ENCODE data around the gene CBL.

DNA sequence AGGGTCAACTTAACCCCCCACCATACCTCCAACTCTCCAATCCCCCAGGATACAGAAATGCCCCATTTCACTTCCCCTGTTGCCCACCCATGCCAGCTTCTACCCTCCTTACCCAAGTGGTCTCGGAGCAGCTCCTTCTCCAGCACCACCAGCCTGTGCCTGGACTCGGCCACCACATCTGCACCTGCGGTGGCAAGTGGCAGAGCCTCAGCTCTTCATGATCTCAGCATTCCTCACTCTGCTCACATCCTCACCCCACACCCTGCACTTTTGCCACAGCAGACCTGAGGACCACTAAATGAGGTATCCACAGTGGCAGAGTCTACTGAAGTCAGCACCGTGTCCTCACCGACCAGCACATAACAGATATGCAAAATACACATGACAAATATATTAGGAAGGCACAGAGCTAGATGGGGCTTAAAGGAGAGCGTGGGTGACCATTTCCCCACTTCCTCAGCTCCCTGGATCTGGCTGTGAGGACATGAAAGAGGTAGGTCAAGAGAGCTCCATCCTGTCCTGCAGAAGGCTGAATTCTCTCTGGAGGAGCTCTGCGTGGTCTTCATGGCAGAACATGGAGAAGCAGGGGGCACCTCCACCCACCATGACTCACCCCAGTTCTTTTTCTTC lies 11.2 kb upstream of the CBL start:
- TF ChIP-seq, protein P1, sequence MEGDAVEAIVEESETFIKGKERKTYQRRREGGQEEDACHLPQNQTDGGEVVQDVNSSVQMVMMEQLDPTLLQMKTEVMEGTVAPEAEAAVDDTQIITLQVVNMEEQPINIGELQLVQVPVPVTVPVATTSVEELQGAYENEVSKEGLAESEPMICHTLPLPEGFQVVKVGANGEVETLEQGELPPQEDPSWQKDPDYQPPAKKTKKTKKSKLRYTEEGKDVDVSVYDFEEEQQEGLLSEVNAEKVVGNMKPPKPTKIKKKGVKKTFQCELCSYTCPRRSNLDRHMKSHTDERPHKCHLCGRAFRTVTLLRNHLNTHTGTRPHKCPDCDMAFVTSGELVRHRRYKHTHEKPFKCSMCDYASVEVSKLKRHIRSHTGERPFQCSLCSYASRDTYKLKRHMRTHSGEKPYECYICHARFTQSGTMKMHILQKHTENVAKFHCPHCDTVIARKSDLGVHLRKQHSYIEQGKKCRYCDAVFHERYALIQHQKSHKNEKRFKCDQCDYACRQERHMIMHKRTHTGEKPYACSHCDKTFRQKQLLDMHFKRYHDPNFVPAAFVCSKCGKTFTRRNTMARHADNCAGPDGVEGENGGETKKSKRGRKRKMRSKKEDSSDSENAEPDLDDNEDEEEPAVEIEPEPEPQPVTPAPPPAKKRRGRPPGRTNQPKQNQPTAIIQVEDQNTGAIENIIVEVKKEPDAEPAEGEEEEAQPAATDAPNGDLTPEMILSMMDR (conservative IDR thresholded peaks at IDR 0.05; ENCODE audit: low read depth in 2 of 2): no peak
- TF ChIP-seq POLR2AphosphoS5 (IDR thresholded peaks at IDR 0.05; ENCODE audit: low read depth): no peak
- TF ChIP-seq EZH2 (IDR thresholded peaks at IDR 0.05; ENCODE audit: low read depth, unreplicated experiment): no peak
- TF ChIP-seq REST (IDR thresholded peaks at IDR 0.05; ENCODE audit: unreplicated experiment): no peak
- TF ChIP-seq EZH2phosphoT487 (IDR thresholded peaks at IDR 0.05; ENCODE audit: unreplicated experiment): no peak
- no peak for TF ChIP-seq ETS1 (IDR thresholded peaks at IDR 0.05)
- TF ChIP-seq JUNB (IDR thresholded peaks at IDR 0.05; ENCODE audit: unreplicated experiment): no peak
- no peak for TF ChIP-seq NANOG (IDR thresholded peaks at IDR 0.05; ENCODE audit: borderline replicate concordance)
- TF ChIP-seq STAT1 (IDR thresholded peaks at IDR 0.05; ENCODE audit: unreplicated experiment): no peak
- no peak for TF ChIP-seq ZNF462 (CRISPR knock-in tag; IDR thresholded peaks at IDR 0.05)
- no peak for TF ChIP-seq CREB1 (CRISPR knock-in tag; IDR thresholded peaks at IDR 0.05; ENCODE audit: low read depth)
- no peak for TF ChIP-seq ZNF331 (CRISPR knock-in tag; IDR thresholded peaks at IDR 0.05; ENCODE audit: low read depth)
- TF ChIP-seq ZNF114 (CRISPR knock-in tag; IDR thresholded peaks at IDR 0.05): no peak

Measured in GM23338 (cell line).